DND-41 (cell line): ENCODE results near the gene CLECL1.

ENCODE experiments used
- EZH2 ChIP-seq: IDR thresholded peaks from 3 replicates; pipeline ENCODE4 v1.6.1; 2012; ENCODE audit warnings: borderline replicate concordance, low read depth, mild to moderate bottlenecking, moderate library complexity, low read length, inconsistent platforms; ENCODE audit not compliant: severe bottlenecking
- TF ChIP-seq, protein P1 (sequence below): IDR thresholded peaks from 2 replicates; pipeline ENCODE4 v1.5.1; 2012; ENCODE audit warnings: borderline replicate concordance, low read length, moderate library complexity, mild to moderate bottlenecking; ENCODE audit not compliant: poor library complexity, severe bottlenecking; ENCODE audit errors: extremely low read depth

GRCh38 chr12:9753498-9753897 is 20.6 kb upstream of the CLECL1 start:
- TF ChIP-seq, protein P1, sequence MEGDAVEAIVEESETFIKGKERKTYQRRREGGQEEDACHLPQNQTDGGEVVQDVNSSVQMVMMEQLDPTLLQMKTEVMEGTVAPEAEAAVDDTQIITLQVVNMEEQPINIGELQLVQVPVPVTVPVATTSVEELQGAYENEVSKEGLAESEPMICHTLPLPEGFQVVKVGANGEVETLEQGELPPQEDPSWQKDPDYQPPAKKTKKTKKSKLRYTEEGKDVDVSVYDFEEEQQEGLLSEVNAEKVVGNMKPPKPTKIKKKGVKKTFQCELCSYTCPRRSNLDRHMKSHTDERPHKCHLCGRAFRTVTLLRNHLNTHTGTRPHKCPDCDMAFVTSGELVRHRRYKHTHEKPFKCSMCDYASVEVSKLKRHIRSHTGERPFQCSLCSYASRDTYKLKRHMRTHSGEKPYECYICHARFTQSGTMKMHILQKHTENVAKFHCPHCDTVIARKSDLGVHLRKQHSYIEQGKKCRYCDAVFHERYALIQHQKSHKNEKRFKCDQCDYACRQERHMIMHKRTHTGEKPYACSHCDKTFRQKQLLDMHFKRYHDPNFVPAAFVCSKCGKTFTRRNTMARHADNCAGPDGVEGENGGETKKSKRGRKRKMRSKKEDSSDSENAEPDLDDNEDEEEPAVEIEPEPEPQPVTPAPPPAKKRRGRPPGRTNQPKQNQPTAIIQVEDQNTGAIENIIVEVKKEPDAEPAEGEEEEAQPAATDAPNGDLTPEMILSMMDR, result no peak
- no peak for TF ChIP-seq EZH2
